Bone marrow (tissue), 2 donors: Measurements from ENCODE around the gene NT5DC3.
"Not testable (repeated sequence)": the region's sequence is repeated elsewhere in the genome, so short reads cannot be mapped to it uniquely, and the experiment has no call there.

Experiments
- DNase-seq, 2 donors: peaks; one replicate each; lab custom pipeline; 2025; lab: John Stamatoyannopoulos, UW

NT5DC3 gene

GRCh38 chr12:103809639-103810038 is 31.4 kb downstream of the NT5DC3 start:
- DNase-seq = not testable (repeated sequence)

- DNase-seq = no peak
Measured at GRCh38 chr12:103809154-103809553, 31.9 kb downstream of the NT5DC3 start.

GRCh38 chr12:103808239-103808880 is 32.7 kb downstream of the NT5DC3 start:
- DNase-seq = no peak

DNA sequence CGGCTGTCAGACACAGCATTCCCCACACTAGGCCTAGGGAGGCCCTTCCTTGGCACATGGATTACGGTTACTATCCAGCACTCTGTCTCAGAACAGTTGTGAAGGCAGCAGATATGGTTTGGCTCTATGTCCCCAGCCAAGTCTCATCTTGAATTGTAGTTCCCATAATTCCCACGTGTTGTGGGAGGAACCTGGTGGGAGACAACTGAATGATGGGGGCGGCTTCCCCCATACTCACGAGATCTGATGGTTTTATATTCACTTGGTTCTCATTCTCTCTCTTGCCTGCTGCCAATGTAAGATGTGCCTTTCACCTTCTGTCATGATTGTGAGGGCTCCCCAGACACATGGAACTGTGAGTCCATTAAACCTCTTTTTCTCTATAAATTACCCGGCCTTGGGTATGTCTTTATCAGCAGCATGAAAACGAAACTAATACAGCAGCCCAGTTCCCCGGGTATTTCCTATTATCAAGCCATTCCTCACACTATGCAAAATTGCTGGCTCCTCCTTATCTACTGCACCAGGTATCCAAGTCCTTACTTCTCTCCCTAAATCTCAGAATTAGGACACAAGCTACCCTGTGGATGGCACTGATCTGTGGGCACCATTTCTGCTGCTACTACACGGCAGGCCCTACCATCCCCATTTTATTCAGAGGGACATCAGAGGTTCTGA is 33.3 kb downstream of the NT5DC3 start:
- no peak for DNase-seq

- DNase-seq = no peak
Measured at GRCh38 chr12:103806803-103807202, 34.2 kb downstream of the NT5DC3 start.

GRCh38 chr12:103805655-103806360 is 35.2 kb downstream of the NT5DC3 start:
- no peak for DNase-seq

- no peak for DNase-seq
Measured at GRCh38 chr12:103803847-103804246, 37.2 kb downstream of the NT5DC3 start.

- no peak for DNase-seq
Measured at GRCh38 chr12:103802586-103802886, 38.5 kb downstream of the NT5DC3 start.

DNA sequence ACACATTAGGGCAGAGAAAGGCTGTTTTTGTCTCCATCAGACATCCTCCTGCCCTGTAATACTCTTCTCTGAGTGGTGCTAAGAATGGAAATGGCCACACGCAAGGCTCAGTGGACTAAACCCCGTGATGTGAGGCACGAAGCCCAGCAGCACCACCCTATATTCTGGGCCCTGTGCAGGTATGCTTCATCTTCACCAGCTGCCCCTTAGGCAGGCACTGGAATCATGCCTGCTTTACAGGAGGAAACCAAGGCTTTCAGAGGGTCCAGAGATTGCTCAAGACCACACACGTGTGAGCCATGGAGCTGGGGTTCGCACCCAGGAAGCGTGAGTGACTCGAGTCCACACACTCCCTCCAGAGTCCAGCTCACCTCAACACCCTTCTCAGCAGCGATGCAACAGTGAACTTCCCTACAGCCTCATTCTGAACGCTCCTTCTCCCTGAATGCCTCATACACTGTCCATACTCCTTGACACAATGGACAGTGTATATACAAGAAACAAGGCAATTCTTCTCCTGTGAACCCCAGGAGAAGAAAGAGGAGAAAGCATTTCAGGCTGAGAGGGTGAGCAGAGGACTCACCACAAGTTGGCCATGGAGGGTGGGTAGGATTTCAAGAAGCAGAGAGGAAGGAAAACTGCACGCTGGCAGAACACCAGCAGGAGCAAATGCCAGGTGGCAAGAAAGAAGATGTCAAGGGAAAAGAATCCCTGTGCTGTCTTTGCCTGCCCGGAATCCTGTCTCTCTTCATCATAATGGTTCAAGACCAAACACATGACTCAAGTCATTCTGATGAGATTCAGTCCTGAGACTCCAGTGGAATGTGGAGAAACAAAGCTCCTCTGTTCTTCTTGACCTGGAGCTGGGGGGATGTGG is 39.1 kb downstream of the NT5DC3 start:
- DNase-seq = no peak

DNA sequence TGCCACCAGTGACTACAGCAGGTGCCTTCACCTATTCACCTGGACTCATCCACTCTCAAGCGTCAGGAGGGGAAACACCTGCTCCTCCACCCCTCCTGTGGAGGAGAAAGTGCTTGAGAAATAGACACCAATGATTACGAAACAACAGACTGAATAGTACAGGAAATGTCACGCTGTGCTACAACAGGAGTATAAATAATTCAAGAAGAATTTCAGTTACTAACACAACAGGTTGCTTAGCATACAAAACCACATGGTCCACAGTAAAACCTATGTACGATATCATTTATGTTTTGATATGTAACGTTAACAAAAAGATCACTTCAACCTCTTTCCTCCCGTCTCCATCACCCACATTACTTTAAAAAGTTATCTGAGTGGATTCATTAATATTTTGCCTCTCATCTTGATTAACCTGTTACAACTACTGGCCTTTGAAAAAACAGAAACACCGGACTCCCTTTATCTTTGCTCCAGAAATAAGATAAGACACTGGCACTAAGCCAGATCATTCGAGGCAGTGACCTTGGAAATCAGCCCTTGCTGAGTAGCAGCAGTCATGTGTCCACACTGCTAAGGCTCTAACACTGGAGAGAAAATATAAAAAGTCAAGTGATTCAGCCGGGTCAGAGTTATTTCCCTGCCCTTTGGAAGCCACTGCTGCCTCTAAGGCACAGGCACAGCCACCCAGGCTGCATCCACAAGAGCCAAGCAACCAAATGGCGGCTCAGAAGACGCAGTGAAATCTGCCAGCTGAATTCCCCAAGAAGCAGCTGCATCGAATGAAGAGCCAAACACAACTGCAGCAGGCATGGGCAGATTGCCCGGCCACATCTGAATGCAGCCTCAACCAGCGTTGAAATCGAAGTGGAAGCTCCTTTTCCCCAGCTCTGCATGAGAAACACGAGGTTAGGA is 40.9 kb downstream of the NT5DC3 start:
- DNase-seq = no peak

DNA sequence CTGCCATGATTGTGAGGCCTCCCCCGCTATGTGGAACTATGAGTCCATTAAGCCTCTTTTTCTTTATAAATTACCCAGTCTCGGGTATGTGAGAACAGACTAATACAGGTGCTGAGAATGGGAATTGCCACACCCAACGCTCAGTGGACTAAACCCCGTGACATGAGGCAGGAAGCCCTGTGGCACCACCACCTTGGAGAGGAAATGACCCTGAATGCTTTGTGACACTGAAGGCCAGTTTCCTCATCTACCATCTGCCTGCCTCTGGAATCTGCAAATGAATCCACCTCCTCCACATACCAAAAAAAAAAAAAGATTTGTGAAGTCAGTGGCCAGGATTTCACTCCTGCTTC is 41.6 kb downstream of the NT5DC3 start:
- DNase-seq = no peak

GRCh38 chr12:103798586-103798985 is 42.4 kb downstream of the NT5DC3 start:
- DNase-seq = no peak

DNA sequence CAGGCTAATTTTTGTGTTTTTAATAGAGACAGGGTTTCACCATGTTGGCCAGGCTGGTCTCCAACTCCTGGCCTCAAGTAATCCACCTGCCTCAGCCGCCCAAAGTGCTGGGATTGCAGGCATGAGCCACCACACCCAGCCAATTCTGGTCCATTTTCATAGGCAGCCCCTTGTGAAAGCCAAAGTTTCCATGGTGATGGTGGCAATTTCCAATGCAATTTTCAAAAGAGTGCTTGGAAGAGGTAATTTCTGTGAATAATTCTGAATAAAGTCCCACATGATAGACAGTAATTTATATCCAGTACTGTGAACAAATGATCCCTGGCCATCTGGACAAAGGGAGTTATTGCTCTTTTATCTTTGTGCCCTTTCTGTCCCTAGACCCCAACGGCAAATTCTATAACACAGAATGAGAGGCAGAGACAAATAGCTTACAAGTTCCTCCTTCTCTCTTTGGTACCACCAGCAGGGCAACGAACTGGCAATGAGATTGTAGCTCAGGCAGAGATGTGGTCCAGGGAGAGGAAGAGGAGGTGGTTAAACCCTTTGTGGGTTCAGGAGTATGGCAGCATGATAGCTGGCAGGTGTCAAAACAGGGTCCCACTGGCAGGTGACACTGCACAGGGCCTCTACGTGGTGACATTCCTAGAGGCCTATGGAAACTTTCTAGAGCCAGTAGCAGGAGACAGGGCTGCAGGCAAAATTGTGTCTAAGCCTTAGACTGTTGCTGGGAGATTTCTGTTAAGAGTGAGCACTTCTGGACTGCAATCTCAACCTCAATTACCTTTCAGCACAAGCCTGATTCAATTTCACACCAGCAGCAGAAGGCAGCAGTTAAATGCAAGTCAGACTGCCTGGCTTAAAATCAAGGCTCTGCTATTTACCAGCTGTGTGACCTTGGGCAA is 46.5 kb downstream of the NT5DC3 start:
- no peak for DNase-seq

DNA sequence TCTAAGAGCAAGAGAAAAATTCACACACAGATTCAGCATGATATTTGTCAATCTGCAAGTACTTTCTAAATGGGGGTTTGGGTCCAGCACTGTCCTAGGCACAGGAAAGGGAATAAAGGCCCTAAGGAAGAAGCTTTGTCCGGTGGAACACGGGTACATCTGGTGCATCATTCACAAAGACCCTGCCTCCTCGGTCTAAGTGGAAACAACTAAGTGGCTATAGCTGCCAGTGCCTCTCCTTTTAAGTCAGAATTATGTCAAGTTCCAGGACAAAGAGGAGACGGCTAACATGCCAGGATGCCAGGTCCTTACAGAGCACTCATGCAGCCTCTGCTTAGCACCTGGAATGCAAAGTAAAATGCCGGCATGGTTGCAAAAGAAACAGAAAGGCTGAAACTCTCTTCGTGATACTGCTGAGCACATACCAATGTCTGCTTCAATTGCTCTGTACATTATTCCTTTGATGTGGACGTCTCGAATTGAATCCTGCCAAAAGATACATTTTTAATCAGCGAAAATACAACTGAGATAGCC is 47.5 kb downstream of the NT5DC3 start:
- DNase-seq = no peak

- DNase-seq = no peak
Measured at GRCh38 chr12:103793046-103793445, 48.0 kb downstream of the NT5DC3 start.

- DNase-seq = no peak
Measured at GRCh38 chr12:103791350-103791920, 49.6 kb downstream of the NT5DC3 start.

- no peak for DNase-seq
Measured at GRCh38 chr12:103786201-103786600, 54.8 kb downstream of the NT5DC3 start.

DNA sequence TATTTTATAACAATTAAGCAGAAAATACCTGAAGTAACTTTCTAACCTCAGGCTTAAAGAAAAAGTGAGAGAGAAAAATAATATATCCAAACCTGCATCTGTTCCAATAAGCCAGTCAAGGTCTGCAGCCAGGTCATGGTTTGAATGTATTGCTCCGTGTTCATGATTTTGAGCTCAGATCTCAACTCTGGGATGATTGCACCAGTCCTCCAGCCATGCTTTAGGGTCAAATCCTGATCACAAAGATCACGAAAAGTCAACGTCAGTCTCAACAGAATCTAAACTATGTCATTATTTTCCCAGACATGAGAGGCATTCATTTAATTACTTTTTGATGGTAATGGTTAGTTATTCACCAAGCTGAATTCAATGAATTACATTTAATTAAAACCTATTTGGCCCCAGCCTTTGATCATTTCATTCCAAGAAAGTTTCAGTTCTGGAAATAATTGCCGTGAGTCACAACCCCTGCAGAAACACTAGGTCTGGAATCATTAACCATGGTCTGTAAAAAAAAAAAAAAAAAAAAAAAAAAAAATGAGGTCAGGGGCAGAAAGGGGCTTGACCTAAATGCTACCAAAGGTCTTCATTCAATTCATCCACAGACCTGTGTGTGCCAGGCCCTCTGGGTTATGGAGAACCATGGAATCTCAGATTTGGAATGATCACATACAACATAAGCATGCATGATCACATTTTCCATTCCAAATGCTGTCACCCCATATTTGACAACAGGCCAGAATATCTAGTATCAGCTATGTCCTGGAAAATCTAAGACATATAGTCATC is 55.6 kb downstream of the NT5DC3 start:
- no peak for DNase-seq
